Stimulated activated CD8-positive, alpha-beta memory T cell treated with anti-CD3 and anti-CD28 coated beads, Interleukin-7, amount 100 ng/mL, for 1 hour (primary cell): ENCODE measurements around the gene SCPEP1.

Experiments used
- DNase-seq, 2 donors: peaks; one replicate each; pipeline ENCODE4 v3.0.0-alpha.2; 2020; ENCODE audit warnings: low read depth in 2 of 2

The SCPEP1 gene

GRCh38 chr17:57043276-57043675, 65.3 kb downstream of the SCPEP1 start:
- DNase-seq, result no peak

- DNase-seq, result no peak
These were observed 67.3 kb downstream of the SCPEP1 start for GRCh38 chr17:57044976-57045867.

- no peak for DNase-seq
These were observed 68.2 kb downstream of the SCPEP1 start for GRCh38 chr17:57045868-57046704.

- DNase-seq, result no peak
These were observed 68.8 kb downstream of the SCPEP1 start for GRCh38 chr17:57046749-57047148.

GRCh38 chr17:57048096-57048495, 70.2 kb downstream of the SCPEP1 start:
- no peak for DNase-seq

GRCh38 chr17:57050306-57050705, 72.4 kb downstream of the SCPEP1 start:
- no peak for DNase-seq

GRCh38 chr17:57051886-57052361, 74.0 kb downstream of the SCPEP1 start:
- no peak for DNase-seq
